Activated CD8-positive, alpha-beta memory T cell treated with anti-CD3 and anti-CD28 coated beads for 36 hours (primary cell): ENCODE measurements around the gene CHCHD2. TPM values are rescaled to one million over a fixed set of nuclear protein-coding genes. Genes with fewer than 3 reads are reported as not detected.
"Not testable (repeated sequence)": the region's sequence is repeated elsewhere in the genome, so short reads cannot be mapped to it uniquely, and the experiment has no call there.

Experiments used
- CTCF ChIA-PET: fragments of 350-600 bp; sonication (Branson Sonifier 250); formaldehyde crosslinking; loops from one replicate; lab custom pipeline; 2021; ENCODE audit warnings: antibody characterized with exemption; lab: Charles Lee
- POLR2A ChIA-PET: fragments of 350-600 bp; sonication (Branson Sonifier 250); formaldehyde crosslinking; loops from one replicate; lab custom pipeline; 2021; ENCODE audit warnings: antibody characterized with exemption; lab: Charles Lee
- total RNA-seq, 2 experiments: library from RNA; stranded (reverse); gene quantifications; one replicate each; pipeline ENCODE4 v1.2.3, GENCODE V29; 2021

Gene CHCHD2
- total RNA-seq, result 100 to 1,000 TPM; 665 to 666 TPM

- ChIA-PET CTCF (interaction anchor here (0.8 to 1.3 kb wide), 2 partner anchors 32 to 143 kb away, joined by 3 read pairs; no protein-coding TSS in a partner anchor), POLR2A (interaction anchor here (0.6 to 2.0 kb wide), 5 partner anchors 19 to 1348 kb away, joined by 3 to 13 read pairs (median 4); partner anchors contain the start of genes CCT6A, PSPH, SEC61G and SUMF2)
Measured at GRCh38 chr7:56106108-56107073, at the start of gene CHCHD2. TSS of gene CHCHD2 (minus strand) at chr7:56106476. CDS start at chr7:56106413, 63 bp downstream.

GRCh38 chr7:56131062-56131461 lies 24.8 kb upstream of the CHCHD2 start:
- CTCF ChIA-PET, POLR2A ChIA-PET: not testable (repeated sequence)

GRCh38 chr7:56127241-56127975 lies 21.1 kb upstream of the CHCHD2 start:
- CTCF ChIA-PET, result interaction anchor here (0.7 kb wide), 1 partner anchor 768 kb away, joined by 3 read pairs; no protein-coding TSS in a partner anchor

GRCh38 chr7:56125831-56126230 lies 19.6 kb upstream of the CHCHD2 start:
- ChIA-PET CTCF (no interaction called here), POLR2A (no interaction called here)

More at GRCh38 chr7:56127241-56127975, 21.1 kb upstream of the CHCHD2 start:
- POLR2A ChIA-PET, result no interaction called here

GRCh38 chr7:56124981-56125380 lies 18.7 kb upstream of the CHCHD2 start:
- ChIA-PET POLR2A (no interaction called here), CTCF (no interaction called here)

- ChIA-PET POLR2A (no interaction called here), CTCF (no interaction called here)
Measured at GRCh38 chr7:56121440-56121839, 15.2 kb upstream of the CHCHD2 start.

- ChIA-PET CTCF (no interaction called here), POLR2A (no interaction called here)
Measured at GRCh38 chr7:56115852-56116538, 9.7 kb upstream of the CHCHD2 start, which contains the start of gene NUPR2. TSS of gene NUPR2 (minus strand) at chr7:56116417. CDS start at chr7:56116314, 103 bp downstream.

GRCh38 chr7:56112244-56112643 lies 6.0 kb upstream of the CHCHD2 start:
- POLR2A ChIA-PET, result interaction anchor here (0.7 kb wide), 1 partner anchor 13 kb away, joined by 6 read pairs; no protein-coding TSS in a partner anchor
- CTCF ChIA-PET, result not testable (repeated sequence)

GRCh38 chr7:56110611-56111010 lies 4.3 kb upstream of the CHCHD2 start:
- POLR2A ChIA-PET, result no interaction called here
- CTCF ChIA-PET, result no interaction called here

- ChIA-PET POLR2A (interaction anchor here (0.6 kb wide), 1 partner anchor 19 kb away, joined by 4 read pairs; no protein-coding TSS in a partner anchor), CTCF (no interaction called here)
Measured at GRCh38 chr7:56107954-56108258, 1.6 kb upstream of the CHCHD2 start.

GRCh38 chr7:56105508-56105907 lies 768 bp downstream of the CHCHD2 start:
- CTCF ChIA-PET, result interaction anchor here (0.8 to 1.3 kb wide), 3 partner anchors 31 to 142 kb away, joined by 3 read pairs; no protein-coding TSS in a partner anchor
- POLR2A ChIA-PET, result interaction anchor here (0.6 to 2.0 kb wide), 4 partner anchors 41 to 1347 kb away, joined by 3 to 13 read pairs (median 4); partner anchors contain the start of genes CCT6A, PSPH, SEC61G and SUMF2

- CTCF ChIA-PET, result interaction anchor here (1.2 kb wide), 1 partner anchor 139 kb away, joined by 3 read pairs; no protein-coding TSS in a partner anchor
- POLR2A ChIA-PET, result not testable (repeated sequence)
Measured at GRCh38 chr7:56104138-56104537, 2.1 kb downstream of the CHCHD2 start.

GRCh38 chr7:56099653-56100052 lies 6.6 kb downstream of the CHCHD2 start:
- ChIA-PET POLR2A (interaction anchor here (0.6 to 0.7 kb wide), 2 partner anchors 12 to 1450 kb away, joined by 6 to 9 read pairs; no protein-coding TSS in a partner anchor), CTCF (no interaction called here)

GRCh38 chr7:56098187-56099008 lies 7.9 kb downstream of the CHCHD2 start:
- CTCF ChIA-PET, result not testable (repeated sequence)

GRCh38 chr7:56097700-56098099 lies 8.6 kb downstream of the CHCHD2 start:
- POLR2A ChIA-PET, result no interaction called here
- CTCF ChIA-PET, result no interaction called here

More at GRCh38 chr7:56098187-56099008, 7.9 kb downstream of the CHCHD2 start:
- POLR2A ChIA-PET, result interaction anchor here (0.7 to 1.0 kb wide), 3 partner anchors 19 to 655 kb away, joined by 3 to 8 read pairs (median 4); no protein-coding TSS in a partner anchor

- CTCF ChIA-PET, result interaction anchor here (2.5 kb wide), 1 partner anchor 19 kb away, joined by 7 read pairs; no protein-coding TSS in a partner anchor
- POLR2A ChIA-PET, result no interaction called here
Measured at GRCh38 chr7:56092789-56093531, 13.3 kb downstream of the CHCHD2 start, which contains the start of gene PHKG1. TSS of gene PHKG1 (minus strand) at chr7:56092952. CDS start at chr7:56088941, 4,011 bp downstream.

GRCh38 chr7:56092388-56092787 lies 13.9 kb downstream of the CHCHD2 start:
- CTCF ChIA-PET, result interaction anchor here (2.5 kb wide), 1 partner anchor 18 kb away, joined by 7 read pairs; no protein-coding TSS in a partner anchor
- POLR2A ChIA-PET, result not testable (repeated sequence)
